Immature natural killer cell (primary cell): ENCODE data around the gene GMPPA. TPM values are rescaled to one million over a fixed set of nuclear protein-coding genes. Genes with fewer than 3 reads are reported as not detected.

Source experiments
- DNase-seq, 3 donors: peaks; one replicate each; pipeline ENCODE4 v3.0.0; 2022; ENCODE audit warnings: mixed read lengths in 1 of 3
- H3K27ac Mint-ChIP-seq, 6 donors: one replicate each; pipeline ENCODE4 v1.8.0; 2020; ENCODE audit warnings: mixed read lengths in 6 of 6, mild to moderate bottlenecking in 5 of 6, inconsistent platforms in 4 of 6, moderate library complexity in 3 of 6
- H3K27me3 Mint-ChIP-seq, 3 donors: one replicate each; pipeline ENCODE4 v1.8.0; 2020 to 2021; ENCODE audit warnings: low read depth in 3 of 3, mild to moderate bottlenecking in 3 of 3, mixed read lengths in 3 of 3, moderate library complexity in 3 of 3, inconsistent platforms in 1 of 3
- H3K36me3 Mint-ChIP-seq, 3 donors: one replicate each; pipeline ENCODE4 v1.8.0; 2020; ENCODE audit warnings: mixed read lengths in 3 of 3, inconsistent platforms in 2 of 3, mild to moderate bottlenecking in 2 of 3
- H3K4me1 Mint-ChIP-seq, 2 donors: one replicate each; pipeline ENCODE4 v1.8.0; 2020; ENCODE audit warnings: inconsistent platforms in 2 of 2, mild to moderate bottlenecking in 2 of 2, mixed read lengths in 2 of 2, moderate library complexity in 1 of 2
- H3K4me3 Mint-ChIP-seq, 5 donors: one replicate each; pipeline ENCODE4 v1.8.0; 2020; ENCODE audit warnings: mild to moderate bottlenecking in 5 of 5, mixed read lengths in 5 of 5, inconsistent platforms in 3 of 5, moderate library complexity in 3 of 5
- H3K9me3 Mint-ChIP-seq, 6 donors: one replicate each; pipeline ENCODE4 v1.8.0; 2020; ENCODE audit warnings: mild to moderate bottlenecking in 6 of 6, mixed read lengths in 6 of 6, inconsistent platforms in 4 of 6, moderate library complexity in 3 of 6
- polyA plus RNA-seq, 3 donors: library from polyadenylated mRNA; unstranded; fragments of 300-500 nt; fragmentation: Illumina TruSeq; gene quantifications; one replicate each; pipeline ENCODE4 v1.2.3, GENCODE V29; 2021

GMPPA gene
- polyA plus RNA-seq, 3 donors from 2014 or later = 21.4 to 40.9 (median 37.1) TPM

- peaks cover 2 to 4% (median 3%) of the 10 kb centered on the region in 3 donors for H3K27me3 Mint-ChIP-seq
- H3K27ac Mint-ChIP-seq = no peak overlapping the region
- no peaks in the 10 kb centered on the region for H3K4me1 Mint-ChIP-seq
- no peak for DNase-seq
- H3K4me3 Mint-ChIP-seq = no peak overlapping the region
- no peaks in the 10 kb centered on the region for H3K9me3 Mint-ChIP-seq
- H3K36me3 Mint-ChIP-seq = no peaks in the 10 kb centered on the region
These were observed 37.0 kb upstream of the GMPPA start for GRCh38 chr2:219461669-219462068.

- H3K36me3 Mint-ChIP-seq = no peaks in the 10 kb centered on the region
- DNase-seq = no peak
- H3K4me1 Mint-ChIP-seq = no peaks in the 10 kb centered on the region
- no peaks in the 10 kb centered on the region for H3K9me3 Mint-ChIP-seq
- H3K4me3 Mint-ChIP-seq = no peak overlapping the region
- H3K27me3 Mint-ChIP-seq = peaks cover 2 to 4% (median 3%) of the 10 kb centered on the region in 3 donors
- peak overlapping the region in 1 of 6 donors; percentile 34 for H3K27ac Mint-ChIP-seq
These were observed 36.3 kb upstream of the GMPPA start for GRCh38 chr2:219462349-219462748.

GRCh38 chr2:219464286-219465032 is 34.2 kb upstream of the GMPPA start:
- no peak for DNase-seq
- no peak overlapping the region for H3K4me3 Mint-ChIP-seq
- H3K4me1 Mint-ChIP-seq = no peaks in the 10 kb centered on the region
- no peaks in the 10 kb centered on the region for H3K36me3 Mint-ChIP-seq
- H3K27ac Mint-ChIP-seq = no peak overlapping the region
- H3K9me3 Mint-ChIP-seq = no peaks in the 10 kb centered on the region
- peaks cover under 1 to 2% (median 2%) of the 10 kb centered on the region in 3 donors for H3K27me3 Mint-ChIP-seq

- Mint-ChIP-seq H3K4me1 (no peaks in the 10 kb centered on the region), H3K27ac (no peak overlapping the region), H3K27me3 (peaks cover 2% of the 10 kb centered on the region in 3 donors), H3K9me3 (no peaks in the 10 kb centered on the region), H3K36me3 (no peaks in the 10 kb centered on the region), H3K4me3 (no peak overlapping the region)
- no peak for DNase-seq
These were observed 32.8 kb upstream of the GMPPA start for GRCh38 chr2:219465659-219466561.

GRCh38 chr2:219466816-219467735 is 31.6 kb upstream of the GMPPA start:
- H3K36me3 Mint-ChIP-seq = no peaks in the 10 kb centered on the region
- no peak overlapping the region for H3K27ac Mint-ChIP-seq
- H3K27me3 Mint-ChIP-seq = peaks cover 0 to 2% (median 2%) of the 10 kb centered on the region in 3 donors
- no peak overlapping the region for H3K4me3 Mint-ChIP-seq
- no peaks in the 10 kb centered on the region for H3K9me3 Mint-ChIP-seq
- no peak for DNase-seq
- no peaks in the 10 kb centered on the region for H3K4me1 Mint-ChIP-seq

- Mint-ChIP-seq H3K9me3 (no peaks in the 10 kb centered on the region), H3K27me3 (peaks cover 0 to 2% (median 0%) of the 10 kb centered on the region in 3 donors), H3K36me3 (no peaks in the 10 kb centered on the region), H3K4me1 (no peaks in the 10 kb centered on the region), H3K27ac (no peak overlapping the region), H3K4me3 (no peak overlapping the region)
- DNase-seq = no peak
These were observed 31.0 kb upstream of the GMPPA start for GRCh38 chr2:219467736-219468075.

GRCh38 chr2:219468410-219469185 is 30.1 kb upstream of the GMPPA start:
- H3K4me1 Mint-ChIP-seq = no peaks in the 10 kb centered on the region
- H3K4me3 Mint-ChIP-seq = no peak overlapping the region
- H3K9me3 Mint-ChIP-seq = no peaks in the 10 kb centered on the region
- no peak for DNase-seq
- no peaks in the 10 kb centered on the region for H3K36me3 Mint-ChIP-seq
- no peak overlapping the region for H3K27ac Mint-ChIP-seq
- H3K27me3 Mint-ChIP-seq = peaks cover 0 to 2% (median 0%) of the 10 kb centered on the region in 3 donors

GRCh38 chr2:219469186-219469724 is 29.4 kb upstream of the GMPPA start:
- Mint-ChIP-seq H3K27ac (no peak overlapping the region), H3K4me3 (no peak overlapping the region), H3K27me3 (peaks cover 0 to 2% (median 0%) of the 10 kb centered on the region in 3 donors), H3K36me3 (no peaks in the 10 kb centered on the region), H3K4me1 (no peaks in the 10 kb centered on the region), H3K9me3 (no peaks in the 10 kb centered on the region)
- DNase-seq = no peak

GRCh38 chr2:219470429-219470828 is 28.3 kb upstream of the GMPPA start:
- no peak for DNase-seq
- no peaks in the 10 kb centered on the region for H3K4me1 Mint-ChIP-seq
- H3K27me3 Mint-ChIP-seq = peaks cover 0 to 2% (median 2%) of the 10 kb centered on the region in 3 donors
- H3K27ac Mint-ChIP-seq = no peak overlapping the region
- no peaks in the 10 kb centered on the region for H3K9me3 Mint-ChIP-seq
- no peaks in the 10 kb centered on the region for H3K36me3 Mint-ChIP-seq
- no peak overlapping the region for H3K4me3 Mint-ChIP-seq

- no peak for DNase-seq
- H3K27ac Mint-ChIP-seq = no peak overlapping the region
These were observed 27.0 kb upstream of the GMPPA start for GRCh38 chr2:219471476-219472371.

GRCh38 chr2:219472629-219473187 is 26.0 kb upstream of the GMPPA start:
- no peak for DNase-seq
- Mint-ChIP-seq H3K27me3 (peaks cover 0 to 4% (median 2%) of the 10 kb centered on the region in 3 donors), H3K27ac (no peak overlapping the region), H3K4me3 (no peak overlapping the region), H3K36me3 (no peaks in the 10 kb centered on the region), H3K4me1 (peaks cover 0 to 3% of the 10 kb centered on the region in 2 donors), H3K9me3 (no peaks in the 10 kb centered on the region)

More at GRCh38 chr2:219471476-219472371, 27.0 kb upstream of the GMPPA start:
- no peaks in the 10 kb centered on the region for H3K9me3 Mint-ChIP-seq
- H3K4me1 Mint-ChIP-seq = peaks cover 0 to 3% of the 10 kb centered on the region in 2 donors
- H3K27me3 Mint-ChIP-seq = peaks cover 0 to 2% (median 2%) of the 10 kb centered on the region in 3 donors
- no peak overlapping the region for H3K4me3 Mint-ChIP-seq
- no peaks in the 10 kb centered on the region for H3K36me3 Mint-ChIP-seq

- Mint-ChIP-seq H3K27ac (no peak overlapping the region), H3K4me3 (no peak overlapping the region), H3K27me3 (peaks cover 0 to 4% (median 2%) of the 10 kb centered on the region in 3 donors), H3K4me1 (peaks cover 0 to 3% of the 10 kb centered on the region in 2 donors), H3K36me3 (no peaks in the 10 kb centered on the region), H3K9me3 (no peaks in the 10 kb centered on the region)
- no peak for DNase-seq
These were observed 25.2 kb upstream of the GMPPA start for GRCh38 chr2:219473511-219473910.
